GM12878 (cell line): ENCODE results near the gene TLK2.
"Not testable (repeated sequence)": the region's sequence is repeated elsewhere in the genome, so short reads cannot be mapped to it uniquely, and the experiment has no call there.

Source experiments
- BMI1 ChIP-seq: fragments of 450-650 bp; IDR thresholded peaks from 2 replicates; pipeline ENCODE4 v1.6.1; 2016; ENCODE audit warnings: mild to moderate bottlenecking, moderate library complexity, borderline replicate concordance
- BRCA1 ChIP-seq: IDR thresholded peaks from 2 replicates; pipeline ENCODE4 v1.6.1; 2011; ENCODE audit warnings: low read depth, low read length, improper control_type of control experiment
- CEBPB ChIP-seq, 2 experiments: fragments of 150-350 bp in 1 of 2; IDR thresholded peaks; 2 replicates each; pipeline ENCODE4 v1.6.1; 2012 to 2014; ENCODE audit warnings: low read depth in 2 of 2, low read length in 2 of 2, borderline replicate concordance in 1 of 2, inconsistent platforms in 1 of 2
- JUNB ChIP-seq: IDR thresholded peaks from 2 replicates; pipeline ENCODE4 v1.6.1; 2016; ENCODE audit warnings: antibody characterized with exemption, mild to moderate bottlenecking
- POLR2AphosphoS5 ChIP-seq: IDR thresholded peaks from 2 replicates; pipeline ENCODE4 v1.6.1; 2011; ENCODE audit warnings: mild to moderate bottlenecking, low read length, inconsistent platforms
- SIX5 ChIP-seq: IDR thresholded peaks from 2 replicates; pipeline ENCODE4 v1.6.1; 2011; ENCODE audit warnings: mild to moderate bottlenecking, low read depth, low read length, moderate library complexity; ENCODE audit not compliant: severe bottlenecking
- SP1 ChIP-seq: IDR thresholded peaks from one replicate; pipeline ENCODE4 v1.6.1; 2011; ENCODE audit warnings: low read depth, low read length
- ZNF384 ChIP-seq: IDR thresholded peaks from 2 replicates; pipeline ENCODE4 v1.6.1; 2012; ENCODE audit warnings: low read depth, mild to moderate bottlenecking, low read length, improper control_type of control experiment, borderline replicate concordance
- ZNF687 ChIP-seq: fragments of 450-650 bp; IDR thresholded peaks from 2 replicates; pipeline ENCODE4 v1.6.1; 2017; ENCODE audit warnings: mild to moderate bottlenecking, moderate library complexity
- TF ChIP-seq, protein P1 (sequence below): IDR thresholded peaks from 2 replicates; pipeline ENCODE4 v1.6.1; 2012; ENCODE audit warnings: mild to moderate bottlenecking, low read depth, low read length
- TF ChIP-seq, protein P2 (sequence below), 3 experiments: IDR thresholded peaks in 2 of 3; conservative IDR thresholded peaks in 1 of 3; 2 replicates each; pipeline ENCODE4 v1.5.1; 2011; ENCODE audit warnings: low read depth in 3 of 3, low read length in 3 of 3, mild to moderate bottlenecking in 3 of 3, control low read depth in 2 of 3, moderate library complexity in 2 of 3, inconsistent platforms in 1 of 3, mixed read lengths in 1 of 3; ENCODE audit not compliant: control insufficient read depth in 2 of 3, insufficient read depth in 1 of 3; ENCODE audit errors: extremely low read depth in 1 of 3
- TF ChIP-seq, protein P3 (sequence below): fragments of 450-650 bp; IDR thresholded peaks from 2 replicates; pipeline ENCODE4 v1.6.1; 2016; ENCODE audit warnings: mild to moderate bottlenecking

GRCh38 chr17:62441181-62441580 lies 37.4 kb upstream of the TLK2 start:
- not testable (repeated sequence) for TF ChIP-seq SP1; ZNF384; BMI1; BRCA1; JUNB; ZNF687; CEBPB (IDR thresholded peaks at IDR 0.05; ENCODE audit: borderline replicate concordance in 1 of 2, low read depth in 2 of 2, low read length in 2 of 2); POLR2AphosphoS5; SIX5
- TF ChIP-seq, protein P1, sequence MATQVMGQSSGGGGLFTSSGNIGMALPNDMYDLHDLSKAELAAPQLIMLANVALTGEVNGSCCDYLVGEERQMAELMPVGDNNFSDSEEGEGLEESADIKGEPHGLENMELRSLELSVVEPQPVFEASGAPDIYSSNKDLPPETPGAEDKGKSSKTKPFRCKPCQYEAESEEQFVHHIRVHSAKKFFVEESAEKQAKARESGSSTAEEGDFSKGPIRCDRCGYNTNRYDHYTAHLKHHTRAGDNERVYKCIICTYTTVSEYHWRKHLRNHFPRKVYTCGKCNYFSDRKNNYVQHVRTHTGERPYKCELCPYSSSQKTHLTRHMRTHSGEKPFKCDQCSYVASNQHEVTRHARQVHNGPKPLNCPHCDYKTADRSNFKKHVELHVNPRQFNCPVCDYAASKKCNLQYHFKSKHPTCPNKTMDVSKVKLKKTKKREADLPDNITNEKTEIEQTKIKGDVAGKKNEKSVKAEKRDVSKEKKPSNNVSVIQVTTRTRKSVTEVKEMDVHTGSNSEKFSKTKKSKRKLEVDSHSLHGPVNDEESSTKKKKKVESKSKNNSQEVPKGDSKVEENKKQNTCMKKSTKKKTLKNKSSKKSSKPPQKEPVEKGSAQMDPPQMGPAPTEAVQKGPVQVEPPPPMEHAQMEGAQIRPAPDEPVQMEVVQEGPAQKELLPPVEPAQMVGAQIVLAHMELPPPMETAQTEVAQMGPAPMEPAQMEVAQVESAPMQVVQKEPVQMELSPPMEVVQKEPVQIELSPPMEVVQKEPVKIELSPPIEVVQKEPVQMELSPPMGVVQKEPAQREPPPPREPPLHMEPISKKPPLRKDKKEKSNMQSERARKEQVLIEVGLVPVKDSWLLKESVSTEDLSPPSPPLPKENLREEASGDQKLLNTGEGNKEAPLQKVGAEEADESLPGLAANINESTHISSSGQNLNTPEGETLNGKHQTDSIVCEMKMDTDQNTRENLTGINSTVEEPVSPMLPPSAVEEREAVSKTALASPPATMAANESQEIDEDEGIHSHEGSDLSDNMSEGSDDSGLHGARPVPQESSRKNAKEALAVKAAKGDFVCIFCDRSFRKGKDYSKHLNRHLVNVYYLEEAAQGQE = not testable (repeated sequence)
- TF ChIP-seq, protein P2, sequence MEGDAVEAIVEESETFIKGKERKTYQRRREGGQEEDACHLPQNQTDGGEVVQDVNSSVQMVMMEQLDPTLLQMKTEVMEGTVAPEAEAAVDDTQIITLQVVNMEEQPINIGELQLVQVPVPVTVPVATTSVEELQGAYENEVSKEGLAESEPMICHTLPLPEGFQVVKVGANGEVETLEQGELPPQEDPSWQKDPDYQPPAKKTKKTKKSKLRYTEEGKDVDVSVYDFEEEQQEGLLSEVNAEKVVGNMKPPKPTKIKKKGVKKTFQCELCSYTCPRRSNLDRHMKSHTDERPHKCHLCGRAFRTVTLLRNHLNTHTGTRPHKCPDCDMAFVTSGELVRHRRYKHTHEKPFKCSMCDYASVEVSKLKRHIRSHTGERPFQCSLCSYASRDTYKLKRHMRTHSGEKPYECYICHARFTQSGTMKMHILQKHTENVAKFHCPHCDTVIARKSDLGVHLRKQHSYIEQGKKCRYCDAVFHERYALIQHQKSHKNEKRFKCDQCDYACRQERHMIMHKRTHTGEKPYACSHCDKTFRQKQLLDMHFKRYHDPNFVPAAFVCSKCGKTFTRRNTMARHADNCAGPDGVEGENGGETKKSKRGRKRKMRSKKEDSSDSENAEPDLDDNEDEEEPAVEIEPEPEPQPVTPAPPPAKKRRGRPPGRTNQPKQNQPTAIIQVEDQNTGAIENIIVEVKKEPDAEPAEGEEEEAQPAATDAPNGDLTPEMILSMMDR (IDR thresholded peaks at IDR 0.05 in 2 of 3, conservative IDR thresholded peaks at IDR 0.05 in 1 of 3; ENCODE audit: control insufficient read depth in 2 of 3, extremely low read depth in 1 of 3, insufficient read depth in 1 of 3, low read depth in 3 of 3, low read length in 3 of 3) = not testable (repeated sequence)
- TF ChIP-seq, protein P3, sequence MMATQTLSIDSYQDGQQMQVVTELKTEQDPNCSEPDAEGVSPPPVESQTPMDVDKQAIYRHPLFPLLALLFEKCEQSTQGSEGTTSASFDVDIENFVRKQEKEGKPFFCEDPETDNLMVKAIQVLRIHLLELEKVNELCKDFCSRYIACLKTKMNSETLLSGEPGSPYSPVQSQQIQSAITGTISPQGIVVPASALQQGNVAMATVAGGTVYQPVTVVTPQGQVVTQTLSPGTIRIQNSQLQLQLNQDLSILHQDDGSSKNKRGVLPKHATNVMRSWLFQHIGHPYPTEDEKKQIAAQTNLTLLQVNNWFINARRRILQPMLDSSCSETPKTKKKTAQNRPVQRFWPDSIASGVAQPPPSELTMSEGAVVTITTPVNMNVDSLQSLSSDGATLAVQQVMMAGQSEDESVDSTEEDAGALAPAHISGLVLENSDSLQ = not testable (repeated sequence)
